CD1c-positive myeloid dendritic cell (primary cell): ENCODE results near the gene VSIG4.
A peak's percentile ranks its signal among the peaks of the same experiment; 100 is the strongest.

Experiments
- DNase-seq: peaks from one replicate; pipeline ENCODE4 v3.0.0-alpha.2; 2016; ENCODE audit errors: extremely low spot score

VSIG4 gene

DNA sequence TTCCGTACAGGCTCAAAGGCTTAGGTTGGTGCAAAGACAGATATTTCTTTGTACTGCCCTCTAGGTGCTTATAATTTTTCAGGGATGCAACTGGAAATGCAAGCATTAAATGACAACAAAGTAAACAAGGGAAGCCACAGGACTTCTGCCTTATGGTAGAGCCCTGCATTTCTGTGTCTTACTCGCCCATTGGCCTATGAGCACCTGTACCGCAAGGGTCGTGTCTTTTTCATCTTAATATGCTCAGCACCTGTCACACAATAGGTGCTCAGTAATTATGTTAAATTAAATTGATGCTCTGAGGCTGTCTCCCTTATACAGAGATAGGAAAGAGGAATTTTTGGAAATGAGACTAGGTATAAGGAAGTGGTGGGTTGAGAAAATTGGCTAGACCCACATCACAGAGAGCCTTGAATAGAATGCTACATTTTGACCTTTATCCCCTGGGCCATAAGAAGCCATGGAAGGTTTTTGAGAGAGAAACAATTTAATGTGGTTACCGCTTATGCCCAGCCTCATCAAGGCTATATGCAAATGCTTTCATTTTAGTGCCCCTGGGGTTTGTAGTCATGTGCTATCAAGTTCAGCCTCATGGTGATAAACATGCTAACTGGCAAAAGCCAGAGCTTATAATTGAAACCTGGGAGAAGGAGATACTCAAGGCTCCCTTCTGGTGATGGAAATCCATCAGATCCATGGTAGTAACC is 16.3 kb downstream of the VSIG4 start:
- DNase-seq, result no peak

DNA sequence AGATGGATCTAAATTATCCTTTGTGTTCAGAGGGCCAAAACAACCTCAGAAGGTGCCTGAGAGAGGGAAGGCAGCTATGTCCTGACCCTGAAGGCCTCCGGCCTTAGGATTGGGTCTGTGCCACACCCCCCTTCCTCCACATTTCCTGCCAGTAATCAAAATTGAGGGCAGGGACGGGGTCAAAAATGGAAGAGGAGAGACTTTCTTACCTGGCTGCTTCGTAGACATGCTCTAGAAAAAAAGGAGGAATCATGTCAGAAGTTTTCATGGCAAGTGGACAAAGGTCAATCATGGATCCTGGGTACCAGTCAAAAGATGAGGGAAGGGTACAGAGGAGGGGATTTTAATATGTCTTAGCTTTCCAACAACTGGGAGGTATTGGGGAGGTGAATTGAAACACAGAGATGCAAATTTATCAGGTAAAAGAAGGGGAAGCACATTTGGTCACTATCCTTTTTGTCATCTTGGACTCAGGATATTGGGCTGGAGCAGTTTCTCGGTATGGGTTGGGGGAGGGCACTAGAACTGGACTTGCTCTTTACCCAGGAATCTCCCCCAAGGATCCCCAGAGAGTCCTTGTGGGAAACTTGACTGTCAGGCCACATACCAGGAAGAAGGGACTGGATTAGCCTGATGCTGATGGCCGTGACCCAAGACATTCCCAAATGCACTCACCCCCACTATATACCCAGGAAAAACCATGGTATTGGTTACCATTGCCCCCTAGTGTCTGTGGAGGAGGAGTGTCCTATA is 17.1 kb downstream of the VSIG4 start:
- DNase-seq, result no peak

DNA sequence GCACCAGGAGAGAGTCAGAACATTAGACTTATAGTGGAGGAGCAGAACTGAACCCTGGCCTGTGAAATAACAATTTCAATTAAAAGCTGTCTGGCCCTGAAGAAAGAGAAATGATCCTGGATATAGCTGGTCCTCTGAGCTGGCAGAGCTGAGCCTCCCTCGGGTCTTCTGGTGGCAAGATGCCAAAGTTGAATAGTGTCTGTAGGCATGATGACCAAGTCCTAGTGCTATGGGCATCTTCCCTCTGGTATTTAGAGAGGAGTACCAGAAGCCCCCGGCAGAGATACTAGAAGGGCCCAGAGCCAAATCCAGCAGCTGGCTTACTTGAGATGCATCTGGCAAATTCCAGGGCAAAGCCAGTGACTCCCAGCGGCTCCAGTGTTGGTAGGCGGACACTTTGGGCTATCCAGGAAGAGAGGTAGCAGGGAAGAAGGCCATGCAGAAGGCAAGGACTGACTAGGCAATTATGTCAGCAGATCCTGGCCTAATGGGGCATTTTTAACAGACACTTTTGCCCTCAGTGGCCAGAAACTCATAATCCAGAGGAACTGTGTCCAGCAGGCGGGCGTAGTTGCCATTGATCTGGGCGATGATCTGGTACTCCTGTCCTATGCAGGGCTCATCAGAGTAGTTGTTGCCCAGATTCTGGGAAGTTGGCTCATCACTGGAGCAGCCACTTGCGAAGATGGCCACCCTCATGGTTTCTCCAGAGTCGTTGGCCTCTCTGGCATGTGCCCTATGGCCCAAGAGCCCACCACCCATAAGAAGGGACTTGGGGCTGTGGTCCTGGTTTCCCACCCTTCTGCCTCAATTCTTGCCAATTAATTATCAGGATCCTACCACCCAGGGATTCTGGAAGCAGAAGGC is 17.9 kb downstream of the VSIG4 start:
- no peak for DNase-seq

DNA sequence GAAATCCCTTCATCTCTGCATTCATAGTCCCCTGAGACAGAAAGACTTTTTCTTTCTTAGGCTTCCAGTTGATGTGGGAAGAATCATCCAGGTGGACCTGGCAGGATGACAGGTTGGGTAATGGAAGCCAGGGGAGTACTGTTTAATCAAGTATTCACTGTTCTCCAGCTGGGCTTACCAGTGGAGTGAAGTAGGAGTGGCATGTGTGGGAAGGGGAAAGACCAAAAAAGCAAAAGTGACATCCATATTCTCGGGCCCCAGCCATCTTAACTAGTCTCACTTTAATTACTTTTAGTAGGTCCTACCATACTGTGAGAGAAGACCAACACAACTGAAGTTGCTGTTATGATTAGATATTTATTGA is 18.5 kb downstream of the VSIG4 start:
- no peak for DNase-seq

DNA sequence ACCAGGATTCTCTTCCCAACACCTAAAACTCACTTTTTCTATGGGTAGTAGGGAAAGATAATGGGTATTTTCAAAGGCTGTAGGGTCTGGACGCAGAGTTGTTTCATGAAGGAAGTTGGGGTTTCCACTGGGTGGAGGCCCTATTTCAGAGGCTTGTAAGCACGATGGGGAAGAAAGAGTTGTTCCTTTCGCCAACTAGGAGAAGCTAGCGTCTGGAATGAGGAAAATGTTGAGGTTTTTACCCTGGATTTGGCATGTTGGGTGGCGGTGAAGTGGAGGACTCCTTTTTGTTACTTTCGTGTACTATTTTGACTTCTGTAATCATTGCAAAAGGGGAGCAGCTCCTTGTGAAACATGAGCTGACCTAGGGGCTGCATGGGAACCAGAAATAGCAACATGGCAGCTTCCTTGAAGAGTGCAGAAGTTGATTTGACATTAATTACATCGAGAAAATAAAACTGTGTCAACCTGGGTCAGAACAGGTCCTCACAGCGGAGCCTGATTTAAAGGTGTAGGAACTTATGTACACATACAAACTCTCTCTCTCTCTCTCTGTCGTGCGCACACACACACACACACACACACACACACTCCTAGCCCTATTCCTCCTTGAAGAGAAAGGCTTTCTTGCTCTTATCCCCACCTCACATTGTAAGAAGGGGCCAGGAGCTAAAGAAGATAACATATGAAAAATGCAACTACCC is 19.1 kb downstream of the VSIG4 start:
- peak; percentile 48 for DNase-seq

DNA sequence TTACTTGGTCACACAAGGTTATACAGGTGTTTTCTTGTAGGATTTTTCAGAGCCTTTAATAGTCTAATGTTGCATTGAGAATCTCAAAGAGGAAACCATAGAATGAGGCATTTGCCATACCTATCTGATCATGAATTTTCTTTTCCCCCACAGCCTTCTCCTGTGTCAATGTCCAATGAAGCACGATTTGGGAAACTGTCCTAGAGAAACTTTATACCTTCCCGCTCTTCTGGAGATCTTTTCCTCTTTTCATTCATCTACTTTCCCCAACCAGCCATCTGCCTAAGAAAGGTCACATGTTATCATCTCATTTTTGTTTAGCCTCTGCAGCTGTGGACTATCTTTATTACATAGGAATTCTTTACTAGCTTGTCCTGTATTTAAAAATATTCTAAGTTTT is 19.9 kb downstream of the VSIG4 start:
- DNase-seq, result no peak

DNA sequence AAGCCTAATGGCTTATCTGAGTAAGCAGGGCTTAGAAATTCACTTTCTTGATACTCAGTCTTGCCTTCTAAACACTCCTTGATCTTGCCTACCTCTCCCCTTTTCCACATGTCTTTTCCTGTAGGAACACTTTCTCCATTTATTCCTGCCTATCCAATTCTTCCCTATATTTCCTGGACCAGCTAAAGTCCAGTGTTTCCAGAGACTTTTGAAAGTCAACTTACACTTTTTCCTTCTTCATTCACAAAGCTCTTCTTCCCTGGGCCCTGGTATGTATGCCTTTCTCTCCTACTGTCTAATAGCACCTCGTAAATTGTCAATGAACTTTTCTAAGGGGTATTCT is 20.6 kb downstream of the VSIG4 start:
- no peak for DNase-seq

DNA sequence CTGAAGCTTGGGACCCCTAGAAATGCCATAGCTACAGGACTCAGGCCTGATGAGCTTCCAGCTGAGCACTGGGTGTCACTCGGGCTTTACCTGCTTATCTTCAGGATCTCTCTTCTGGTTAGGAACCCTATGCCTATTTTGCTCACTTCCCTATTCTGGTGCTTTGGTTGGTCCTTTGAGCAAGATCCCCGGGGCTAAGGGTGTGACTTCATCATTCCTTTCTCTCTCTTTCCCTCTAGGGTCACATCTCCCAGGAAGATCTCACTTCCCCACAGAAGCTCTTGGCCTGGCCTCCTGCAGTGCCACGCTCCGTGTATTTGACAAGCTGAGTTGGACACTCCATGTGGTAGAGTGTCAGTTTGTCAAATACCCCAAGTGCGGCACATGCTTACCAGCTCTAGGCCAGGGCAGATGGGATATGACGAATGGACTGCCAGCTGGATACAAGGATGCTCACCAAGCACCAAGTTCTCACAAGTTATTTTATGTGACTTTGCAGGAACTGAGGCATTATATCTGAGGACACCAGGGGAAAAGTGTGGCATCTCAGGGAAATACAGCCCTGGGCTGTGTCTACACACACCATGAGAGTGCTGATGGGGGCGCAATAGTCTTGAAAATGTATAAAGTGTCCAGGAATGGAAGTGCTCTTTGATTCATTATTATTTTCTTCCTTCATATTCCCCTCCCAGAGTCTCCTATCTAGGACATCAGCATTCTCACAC is 21.1 kb downstream of the VSIG4 start:
- DNase-seq, result peak; percentile 38

DNA sequence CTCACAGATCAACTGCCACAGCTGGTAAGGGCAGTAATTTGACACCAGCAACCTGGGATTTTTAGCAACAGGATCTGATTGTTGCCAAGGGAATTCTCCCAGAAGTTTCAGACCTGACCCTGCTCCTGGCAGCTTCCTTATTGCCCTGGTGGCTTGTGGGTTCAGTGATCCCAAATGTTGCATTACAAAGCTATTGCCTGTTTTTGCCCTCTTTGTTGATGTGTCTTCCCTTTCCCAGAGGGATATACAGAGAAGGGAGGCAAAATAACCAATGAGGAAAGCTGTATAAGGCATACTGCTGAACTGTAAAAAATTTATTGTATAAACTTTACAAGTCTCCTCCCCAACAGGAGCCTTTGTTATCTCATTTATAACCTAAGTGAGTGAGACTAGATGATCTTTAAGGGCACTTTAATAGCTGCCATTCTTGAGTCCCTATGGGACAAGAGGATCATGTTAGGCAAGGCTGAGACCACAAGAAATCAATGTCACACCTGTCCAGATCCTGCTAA is 22.2 kb downstream of the VSIG4 start:
- DNase-seq, result no peak

DNA sequence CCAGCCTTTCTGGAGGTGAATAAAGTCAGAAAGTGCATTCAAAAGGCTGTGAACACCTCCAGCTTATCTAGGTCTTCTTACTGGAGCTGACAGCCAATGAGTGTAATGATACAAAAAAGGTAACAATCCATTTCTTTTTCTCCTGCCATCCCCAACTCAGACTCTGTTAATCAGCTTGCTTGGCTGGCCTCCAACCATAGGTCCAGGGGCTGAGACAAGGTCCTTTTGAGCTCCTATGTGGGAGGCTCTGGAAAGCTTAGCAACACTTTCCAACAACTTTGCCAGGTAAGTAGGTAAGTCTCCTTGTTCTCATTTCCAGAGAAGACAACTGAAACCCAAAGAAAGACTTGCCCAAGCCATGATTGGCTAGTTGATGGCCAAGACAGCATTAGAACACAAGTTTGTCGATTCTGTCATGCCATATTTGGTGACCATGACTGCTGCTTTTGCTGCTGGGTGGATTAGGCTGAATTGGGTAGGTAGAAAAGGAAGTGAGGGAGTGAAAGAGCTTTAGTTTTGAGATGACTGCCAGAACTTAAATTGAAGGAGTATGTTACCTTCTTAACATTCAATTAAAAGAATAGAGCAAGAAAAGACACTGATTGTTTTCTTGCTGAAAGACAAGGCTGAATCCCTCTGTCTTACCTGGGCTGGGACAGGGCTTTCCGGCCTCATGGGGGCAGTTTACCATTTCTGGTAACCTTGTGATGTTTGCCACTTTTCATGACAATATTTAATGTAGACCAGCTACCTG is 22.8 kb downstream of the VSIG4 start:
- no peak for DNase-seq

DNA sequence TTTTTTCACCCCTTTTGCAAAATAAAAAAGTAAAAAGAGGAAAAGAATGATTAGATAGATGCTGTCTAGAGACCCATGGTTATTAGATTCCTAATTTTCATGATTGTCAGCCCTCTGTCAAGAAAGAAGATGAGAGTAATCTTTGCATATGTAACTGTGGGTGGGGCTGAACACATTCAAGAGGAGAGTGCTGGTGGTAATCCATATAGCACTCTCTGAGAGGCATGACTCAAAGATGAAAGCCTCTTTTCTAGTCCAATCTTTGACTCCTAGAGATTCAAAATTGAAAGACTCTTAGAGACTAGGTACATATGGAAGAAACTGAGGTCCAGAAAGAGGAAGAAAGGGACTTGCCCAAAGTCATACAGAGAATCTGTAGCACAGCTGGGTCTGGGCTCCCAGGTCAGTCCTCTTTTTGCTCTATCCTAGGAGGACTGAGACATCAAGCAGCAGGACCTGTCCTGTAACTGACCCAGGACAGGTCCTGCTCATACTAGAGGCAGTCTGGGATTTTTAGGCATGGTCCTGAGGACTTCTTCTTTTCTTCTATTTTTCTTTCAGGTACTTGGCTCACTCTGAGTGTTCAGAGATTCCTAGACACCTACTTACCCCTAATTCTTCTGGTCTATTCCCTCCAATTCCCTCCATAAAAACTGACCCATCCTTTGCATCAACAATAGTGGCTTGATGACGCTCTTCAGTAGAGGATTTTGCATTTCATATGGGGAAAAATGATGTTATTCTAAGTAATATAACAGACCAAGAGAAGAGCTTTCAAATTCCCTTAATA is 23.8 kb downstream of the VSIG4 start:
- no peak for DNase-seq

DNA sequence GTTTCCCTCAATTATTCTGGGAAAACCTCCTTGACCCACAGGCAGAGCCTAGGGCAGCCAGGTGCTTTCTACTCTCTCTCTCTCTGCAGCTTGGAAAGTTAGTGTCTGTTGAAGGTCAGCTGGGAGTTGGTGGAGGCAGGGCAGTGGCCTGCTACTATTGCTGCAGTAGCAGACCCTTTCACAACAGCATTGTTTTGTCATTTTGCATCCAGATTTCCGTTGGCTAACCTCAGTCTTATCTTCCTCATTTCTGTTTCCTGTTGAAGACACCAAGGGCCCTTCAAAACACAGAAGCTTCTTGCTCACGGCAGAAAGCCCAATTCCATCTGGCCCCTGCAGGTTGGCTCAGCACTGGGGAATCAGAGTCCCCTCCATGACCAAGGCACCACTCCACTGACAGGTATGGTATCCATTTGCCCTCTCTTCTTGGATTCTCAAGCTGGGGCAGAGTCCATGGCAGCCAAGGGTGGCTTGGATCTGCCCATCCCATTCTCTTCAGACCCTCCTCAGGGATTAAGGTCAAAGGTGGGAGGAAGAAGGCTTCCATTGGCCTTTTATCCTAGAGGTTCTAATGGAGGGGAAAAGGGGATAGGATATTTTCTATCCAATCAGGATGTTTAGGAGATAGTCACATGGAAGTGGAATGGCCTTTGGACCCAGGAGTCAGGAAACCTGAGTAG is 24.6 kb downstream of the VSIG4 start:
- DNase-seq, result peak; percentile 80

DNA sequence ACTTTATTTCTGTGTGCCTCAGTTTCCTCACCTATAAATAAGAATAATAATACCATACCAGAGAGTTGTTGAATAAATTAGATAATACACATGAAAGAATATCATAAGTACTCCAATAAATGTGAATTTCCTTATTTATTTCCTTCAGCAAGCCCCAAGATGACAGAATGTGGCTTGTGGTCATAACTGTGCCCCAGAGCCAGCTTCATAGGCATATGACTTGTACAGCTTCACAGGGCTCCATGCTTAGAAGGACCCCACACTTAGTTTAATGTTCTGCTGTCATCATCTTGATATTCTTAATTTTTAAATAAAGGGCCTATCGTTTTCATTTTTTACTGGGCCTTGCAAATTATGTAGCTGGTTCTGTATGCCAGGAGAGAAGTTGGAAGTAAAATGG is 25.3 kb downstream of the VSIG4 start:
- DNase-seq, result no peak

DNA sequence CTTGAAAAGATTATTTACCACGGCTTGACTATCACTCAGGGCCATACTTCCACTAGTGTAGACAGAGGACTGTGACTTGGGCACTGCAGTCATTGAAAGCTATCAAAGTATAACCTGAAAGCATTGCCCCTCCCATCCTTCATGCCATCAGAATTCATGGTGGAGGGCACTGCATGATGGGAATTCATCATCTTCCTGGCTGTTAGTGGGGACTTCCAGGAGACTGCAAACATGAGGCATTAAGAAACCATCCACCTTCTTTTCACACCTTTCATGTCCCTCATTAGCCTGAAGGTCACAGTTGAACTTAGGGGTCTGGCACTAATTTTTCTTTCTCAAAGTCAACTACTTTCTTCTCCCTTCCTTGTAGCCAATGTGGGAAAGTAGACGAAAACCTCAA is 25.8 kb downstream of the VSIG4 start:
- DNase-seq, result no peak

DNA sequence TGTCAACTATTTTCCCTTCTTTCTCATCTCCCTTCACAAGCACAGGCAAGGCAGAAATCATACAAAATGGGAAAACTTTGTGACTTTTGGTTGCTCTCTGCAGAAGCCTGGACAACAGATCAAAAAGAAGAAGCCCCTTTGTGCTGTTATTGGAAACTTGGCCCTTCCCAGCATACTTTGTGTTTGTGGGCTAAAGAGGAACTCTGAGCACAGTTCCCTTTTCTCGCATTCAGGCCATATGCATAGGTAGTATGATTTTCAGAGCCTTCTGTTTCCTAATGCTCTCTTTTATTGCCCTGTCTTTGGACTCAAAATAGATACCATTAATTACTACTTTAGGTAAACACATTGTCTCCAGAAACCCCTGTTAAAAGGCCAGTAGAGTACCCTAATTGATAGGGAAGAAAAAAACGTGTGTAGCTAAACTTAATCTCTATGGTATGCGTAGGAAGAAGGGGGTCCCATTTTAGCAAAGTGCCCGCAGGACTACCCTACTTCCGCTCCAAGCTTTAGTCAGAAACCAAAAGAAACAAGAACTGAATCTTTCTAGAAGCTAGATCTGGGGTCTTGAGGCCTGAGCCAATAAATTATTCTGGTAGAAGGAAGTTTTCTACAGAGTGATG is 26.6 kb downstream of the VSIG4 start:
- peak; percentile 73 for DNase-seq

DNA sequence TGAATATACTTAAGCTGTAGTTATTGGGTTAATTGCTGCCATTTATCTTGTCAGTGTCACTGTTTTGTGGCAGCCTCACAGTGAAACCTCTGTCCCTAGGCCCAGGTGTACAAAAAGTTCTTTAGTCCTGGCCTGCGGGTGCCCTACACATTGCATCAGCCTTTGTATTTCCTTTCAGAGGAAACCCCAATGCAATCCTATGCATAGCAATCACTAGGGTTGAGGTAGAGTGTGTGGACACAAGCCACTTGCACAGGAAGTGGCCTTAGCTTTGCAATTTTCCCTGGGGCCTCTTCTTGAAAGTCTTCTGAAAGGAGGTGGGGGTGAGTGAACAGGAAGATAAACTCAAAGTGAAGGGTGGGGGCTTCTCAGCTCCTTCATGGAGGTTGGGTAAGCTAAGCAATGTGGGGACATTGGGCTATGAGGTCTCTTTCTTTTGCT is 27.8 kb downstream of the VSIG4 start:
- DNase-seq, result peak; percentile 37

DNA sequence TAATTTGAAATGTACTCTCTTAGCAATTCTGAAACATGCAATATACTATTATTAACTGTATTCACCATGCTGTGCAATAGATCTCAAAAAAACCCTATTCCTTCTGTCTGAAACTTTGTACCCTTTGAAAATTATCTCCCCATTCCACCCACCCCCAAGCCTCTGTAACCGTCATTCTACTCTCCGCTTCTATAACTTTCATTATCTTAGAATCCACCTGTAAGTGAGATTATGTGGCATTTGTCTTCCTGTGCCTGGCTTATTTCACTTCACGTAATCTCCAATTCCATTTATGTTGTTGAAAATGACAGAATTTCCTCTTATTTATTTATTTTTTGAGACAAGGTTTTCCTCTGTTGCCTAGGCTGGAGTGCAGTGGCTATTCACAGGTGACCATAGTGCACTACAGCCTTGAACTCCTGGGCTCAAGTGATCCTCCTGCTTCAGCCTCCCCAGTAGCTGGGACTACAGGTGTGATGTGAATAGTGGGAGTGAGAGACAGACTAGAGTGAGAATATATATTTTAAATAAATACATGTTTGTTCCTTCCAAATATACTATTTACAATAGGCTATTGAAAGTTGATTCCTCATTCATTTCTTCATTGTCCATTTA is 30.5 kb downstream of the VSIG4 start:
- no peak for DNase-seq

DNA sequence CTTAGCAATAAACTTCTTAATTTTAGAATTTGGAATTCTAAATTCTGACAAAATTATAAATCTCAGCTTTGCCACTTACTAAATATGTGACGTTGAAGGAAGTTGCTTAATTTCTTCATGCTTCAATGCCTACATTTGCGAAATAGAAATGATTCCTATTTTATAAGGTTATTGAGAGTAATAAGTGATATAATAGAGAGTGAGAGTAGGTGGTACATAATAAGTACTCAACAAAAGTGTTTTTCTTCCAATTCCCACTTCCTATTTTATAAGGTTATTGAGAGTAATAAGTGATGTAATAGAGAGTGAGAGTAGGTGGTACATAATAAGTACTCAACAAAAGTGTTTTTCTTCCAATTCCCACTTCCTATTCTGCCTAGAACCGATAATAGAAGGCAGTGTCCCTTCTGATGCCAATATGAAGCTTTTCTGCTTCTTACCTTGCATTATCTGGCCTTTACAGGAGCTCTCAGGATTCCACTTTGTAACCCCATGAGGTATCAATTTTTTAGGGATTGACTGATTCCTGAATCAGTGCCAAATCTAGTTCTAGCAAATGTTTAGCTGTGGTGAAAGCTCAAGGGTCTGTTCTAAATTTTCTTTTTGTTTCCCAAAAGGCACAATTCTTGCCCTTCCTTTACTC is 31.4 kb downstream of the VSIG4 start:
- DNase-seq, result peak; percentile 74
